SK-N-SH (cell line): ENCODE results near the gene TMEM131. TPM values are rescaled to one million over a fixed set of nuclear protein-coding genes. Genes with fewer than 3 reads are reported as not detected.

Source experiments
- CTCF ChIA-PET: fragments of 300-600, 350-600 bp; formaldehyde crosslinking; extraction: SDS; loops from one replicate; lab custom pipeline; 2021; lab: Yijun Ruan, JAX
- POLR2A ChIA-PET: fragments of 350-600 bp; sonication (Branson Sonifier 250); formaldehyde crosslinking; extraction: SDS; loops from one replicate; lab custom pipeline; 2020; ENCODE audit warnings: antibody characterized with exemption, inconsistent platforms; lab: Yijun Ruan, JAX
- DNase-seq: peaks from one replicate; pipeline ENCODE4 v3.0.0; 2012
- H2AFZ ChIP-seq: fragments of 200-600 bp; sonication (generic); 2 replicates; pipeline ENCODE4 v1.8.1; 2016; ENCODE audit warnings: antibody characterized with exemption, mild to moderate bottlenecking, low read depth
- H3F3A ChIP-seq: fragments of 200-600 bp; sonication (generic); replicated peaks from 2 replicates; pipeline ENCODE3; 2016; ENCODE audit warnings: antibody characterized with exemption, mild to moderate bottlenecking; ENCODE audit not compliant: insufficient read depth
- H3K27ac ChIP-seq, 2 experiments: fragments of 200-500 bp in 1 of 2; fragments of 200-600 bp in 1 of 2; sonication (Bioruptor generic) in 1 of 2; sonication (generic), shearing (Covaris generic) in 1 of 2; 2 replicates each; pipeline versions ENCODE4 v1.5.1 to v1.6.1; 2014 to 2016; ENCODE audit warnings: low read depth in 2 of 2, inconsistent platforms in 1 of 2, low read length in 1 of 2, mild to moderate bottlenecking in 1 of 2, mixed read lengths in 1 of 2
- H3K27me3 ChIP-seq: fragments of 200-600 bp; sonication (generic), shearing (Covaris generic); 2 replicates; pipeline ENCODE4 v1.6.1; 2016; ENCODE audit warnings: mixed run types; ENCODE audit not compliant: insufficient read depth
- H3K36me3 ChIP-seq, 2 experiments: fragments of 200-500 bp in 1 of 2; fragments of 200-600 bp in 1 of 2; sonication (Bioruptor generic) in 1 of 2; sonication (generic) in 1 of 2; replicated peaks in 1 of 2; 2 replicates each; pipeline versions ENCODE3 to v1.5.1; 2014 to 2016; ENCODE audit warnings: low read length in 1 of 2, mild to moderate bottlenecking in 1 of 2; ENCODE audit not compliant: insufficient read depth in 2 of 2, control insufficient read depth in 1 of 2
- H3K4me1 ChIP-seq, 2 experiments: fragments of 200-500 bp in 1 of 2; fragments of 200-600 bp in 1 of 2; sonication (Bioruptor generic) in 1 of 2; sonication (generic), shearing (Covaris generic) in 1 of 2; 2 replicates each; pipeline versions ENCODE4 v1.5.1 to v1.6.1; 2014 to 2016; ENCODE audit warnings: low read depth in 1 of 2, low read length in 1 of 2, mixed run types in 1 of 2; ENCODE audit not compliant: insufficient read depth in 2 of 2, control insufficient read depth in 1 of 2
- H3K4me2 ChIP-seq: fragments of 200-600 bp; sonication (generic), shearing (Covaris generic); 2 replicates; pipeline ENCODE4 v1.6.1; 2017; ENCODE audit warnings: mixed run types
- H3K4me3 ChIP-seq, 2 experiments: fragments of 200-500 bp in 1 of 2; fragments of 200-600 bp in 1 of 2; sonication (Bioruptor generic) in 1 of 2; sonication (generic), shearing (Covaris generic) in 1 of 2; 2 replicates each; pipeline versions ENCODE4 v1.5.1 to v1.8.1; 2014 to 2016; ENCODE audit warnings: low read depth in 2 of 2, inconsistent platforms in 1 of 2, low read length in 1 of 2, mild to moderate bottlenecking in 1 of 2, mixed read lengths in 1 of 2, moderate library complexity in 1 of 2
- H3K79me2 ChIP-seq: fragments of 200-600 bp; sonication (generic); 2 replicates; pipeline ENCODE4 v1.8.1; 2017; ENCODE audit warnings: mild to moderate bottlenecking; ENCODE audit not compliant: insufficient read depth
- H3K9ac ChIP-seq: fragments of 200-600 bp; sonication (generic); 2 replicates; pipeline ENCODE4 v1.6.1; 2017; ENCODE audit warnings: mixed run types
- H3K9me2 ChIP-seq: fragments of 200-600 bp; sonication (generic); 2 replicates; pipeline ENCODE4 v1.6.1; 2017; ENCODE audit warnings: mixed run types
- H3K9me3 ChIP-seq: fragments of 200-600 bp; sonication (generic); 2 replicates; pipeline ENCODE4 v1.6.1; 2017; ENCODE audit warnings: mixed run types, mild to moderate bottlenecking, moderate library complexity
- H4K20me1 ChIP-seq: fragments of 200-600 bp; sonication (generic); 2 replicates; pipeline ENCODE4 v1.6.1; 2017; ENCODE audit warnings: mild to moderate bottlenecking, mixed run types; ENCODE audit not compliant: insufficient read depth
- ELF1 ChIP-seq: IDR thresholded peaks from 2 replicates; pipeline ENCODE4 v1.4.0; 2012
- FOSL2 ChIP-seq: IDR thresholded peaks from 2 replicates; pipeline ENCODE4 v1.4.0; 2012; ENCODE audit warnings: low read depth, mild to moderate bottlenecking, moderate library complexity, borderline replicate concordance
- FOXJ3 ChIP-seq: sonication (generic); formaldehyde crosslinking; IDR thresholded peaks from 2 replicates; pipeline ENCODE4 v1.5.1; 2020; ENCODE audit warnings: mild to moderate bottlenecking, missing genetic modification reagents
- IRF3 ChIP-seq: fragments of 150-350 bp; IDR thresholded peaks from 2 replicates; pipeline ENCODE4 v1.6.1; 2016; ENCODE audit warnings: mild to moderate bottlenecking, low read depth, low read length
- MXI1 ChIP-seq: IDR thresholded peaks from 2 replicates; pipeline ENCODE4 v1.6.1; 2012; ENCODE audit warnings: mild to moderate bottlenecking, low read depth, low read length, improper control_type of control experiment
- NFIC ChIP-seq: IDR thresholded peaks from 2 replicates; pipeline ENCODE4 v1.4.0; 2012; ENCODE audit warnings: borderline replicate concordance
- PBX3 ChIP-seq: IDR thresholded peaks from 2 replicates; pipeline ENCODE4; 2012
- RXRA ChIP-seq: IDR thresholded peaks from 2 replicates; pipeline ENCODE4 v1.4.0; 2012; ENCODE audit warnings: low read depth, mild to moderate bottlenecking, borderline replicate concordance
- SMC3 ChIP-seq: IDR thresholded peaks from 2 replicates; pipeline ENCODE4 v1.6.1; 2012; ENCODE audit warnings: low read depth, low read length, improper control_type of control experiment
- TAF1 ChIP-seq: IDR thresholded peaks from 2 replicates; pipeline ENCODE4 v1.6.1; 2012; ENCODE audit warnings: low read depth, mild to moderate bottlenecking, low read length, moderate library complexity, borderline replicate concordance
- TCF12 ChIP-seq: IDR thresholded peaks from 2 replicates; pipeline ENCODE4 v1.4.0; 2012
- USF1 ChIP-seq: IDR thresholded peaks from 2 replicates; pipeline ENCODE4 v1.4.0; 2012; ENCODE audit warnings: low read depth, borderline replicate concordance
- WGBS: methylation state at CpG from one replicate; pipeline ENCODE4 v1.1.6; 2017; ENCODE audit warnings: low lambda C conversion rate; 5-methylcytosine and 5-hydroxymethylcytosine counted together
- polyA plus RNA-seq, 3 experiments: library from polyadenylated mRNA; depleted of rRNA; stranded (reverse); fragments of >200 nt; gene quantifications; 2 replicates each; pipeline ENCODE4 v1.2.3, GENCODE V29; 2012

The TMEM131 gene
- polyA plus RNA-seq, 1 of the 3 experiments (the other 2 are of a cell fraction) = 9.1 TPM

DNA sequence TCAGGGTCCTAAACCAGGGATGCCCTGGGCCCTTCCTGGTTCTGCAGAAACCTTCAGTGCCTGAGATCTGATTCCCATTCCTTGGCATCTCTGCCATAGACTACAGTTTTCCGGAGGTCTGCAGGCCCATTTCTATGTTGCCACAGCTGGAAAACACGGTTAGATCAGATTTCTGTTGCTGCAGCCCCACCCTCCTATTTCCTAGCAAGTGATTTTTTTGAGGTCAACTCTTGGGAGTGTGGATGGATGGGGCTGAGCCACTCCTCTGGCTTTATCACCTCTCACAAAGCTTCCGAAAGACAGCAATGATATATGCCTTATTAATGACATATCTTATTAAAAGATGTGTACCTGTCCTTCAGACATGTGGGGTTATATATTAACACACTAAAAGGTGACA lies 226.0 kb downstream of the TMEM131 start:
- Histone ChIP-seq H3F3A (no peaks in the 10 kb centered on the region), H3K9me2 (no peaks in the 10 kb centered on the region), H3K4me2 (no peak overlapping the region), H2AFZ (no peak overlapping the region), H3K27ac (no peak overlapping the region), H3K9ac (no peak overlapping the region), H4K20me1 (no peaks in the 10 kb centered on the region), H3K36me3 (peaks cover 5 to 56% of the 10 kb centered on the region in 2 experiments), H3K4me3 (no peak overlapping the region), H3K9me3 (no peaks in the 10 kb centered on the region), H3K4me1 (no peaks in the 10 kb centered on the region; a peak in 1 of 4 replicates), H3K79me2 (no peaks in the 10 kb centered on the region)
- ChIA-PET CTCF (interaction anchor here (1.6 kb wide), 1 partner anchor 615 kb away, joined by 3 read pairs; no protein-coding TSS in a partner anchor), POLR2A (no interaction called here)
- DNase-seq = no peak
- WGBS = 89% methylated on average over 2 of the region's 3 CpGs
- no peak for TF ChIP-seq TCF12
- TF ChIP-seq PBX3 = no peak
- TF ChIP-seq USF1 = no peak
- TF ChIP-seq FOSL2 = no peak
- TF ChIP-seq, all 33 proteins: peak for 0
- no peaks in the 10 kb centered on the region for H3K27me3 ChIP-seq

DNA sequence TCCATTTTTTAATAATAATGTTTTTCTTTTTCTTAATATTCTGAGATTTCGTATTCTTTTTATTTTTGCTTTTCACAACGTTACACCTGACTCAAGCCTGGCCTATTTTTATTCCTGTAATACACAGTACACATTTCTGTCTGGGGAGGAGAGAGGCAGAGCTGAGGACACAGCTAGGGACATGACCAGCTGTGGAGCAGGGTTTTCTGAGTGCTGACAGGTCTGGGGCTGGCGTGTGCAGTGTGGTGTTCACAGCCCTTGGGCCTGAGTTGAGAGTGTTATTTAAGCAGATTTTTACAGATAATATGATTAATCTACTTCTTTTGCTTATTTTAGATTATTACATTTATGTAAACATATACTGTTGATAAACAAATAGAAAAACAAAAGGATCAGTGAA lies 226.4 kb downstream of the TMEM131 start:
- peaks cover 5 to 58% of the 10 kb centered on the region in 2 experiments for H3K36me3 ChIP-seq
- H3K27me3 ChIP-seq = no peaks in the 10 kb centered on the region
- no peaks in the 10 kb centered on the region for H3K79me2 ChIP-seq
- no peaks in the 10 kb centered on the region for H3K9me3 ChIP-seq
- H3F3A ChIP-seq = no peaks in the 10 kb centered on the region
- no peak overlapping the region for H3K9ac ChIP-seq
- H3K27ac ChIP-seq = no peak overlapping the region
- H4K20me1 ChIP-seq = no peaks in the 10 kb centered on the region
- no peak for TF ChIP-seq SMC3
- no peak for TF ChIP-seq FOXJ3 (CRISPR knock-in tag)
- 92% methylated on average over 3 of the region's 3 CpGs for WGBS
- CTCF ChIA-PET = interaction anchor here (1.6 kb wide), 1 partner anchor 615 kb away, joined by 3 read pairs; no protein-coding TSS in a partner anchor
- H3K4me2 ChIP-seq = no peak overlapping the region
- POLR2A ChIA-PET = no interaction called here
- no peak overlapping the region for H3K4me3 ChIP-seq
- H3K9me2 ChIP-seq = no peaks in the 10 kb centered on the region
- H3K4me1 ChIP-seq = no peaks in the 10 kb centered on the region; a peak in 1 of 4 replicates
- no peak for DNase-seq
- no peak overlapping the region for H2AFZ ChIP-seq

DNA sequence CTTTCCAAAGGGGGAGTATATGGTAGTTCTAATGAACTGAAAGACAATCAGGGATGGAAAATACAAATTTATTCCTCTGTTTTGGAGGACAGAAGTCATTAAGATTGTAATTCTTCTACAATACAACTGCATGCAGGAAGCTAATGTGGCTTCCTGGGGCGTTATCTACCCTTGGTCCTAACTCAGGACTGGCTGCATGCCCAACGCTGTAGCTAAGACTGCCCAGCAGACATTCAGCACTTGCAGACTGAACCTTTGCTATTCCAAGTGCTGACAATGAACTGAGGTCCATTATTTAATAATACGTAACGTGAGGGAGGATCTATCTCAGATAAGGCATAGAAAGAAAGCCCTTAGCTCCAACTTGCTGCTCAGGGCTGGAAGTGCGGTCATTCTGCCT lies 229.2 kb downstream of the TMEM131 start:
- Histone ChIP-seq H3K79me2 (no peaks in the 10 kb centered on the region), H3K4me1 (no peaks in the 10 kb centered on the region; a peak in 1 of 4 replicates), H3F3A (no peaks in the 10 kb centered on the region), H3K9me2 (no peaks in the 10 kb centered on the region), H3K27ac (no peak overlapping the region), H2AFZ (no peak overlapping the region), H3K9ac (no peak overlapping the region), H3K4me2 (no peak overlapping the region), H3K27me3 (no peaks in the 10 kb centered on the region), H3K4me3 (no peak overlapping the region), H3K36me3 (peaks cover 0 to 59% of the 10 kb centered on the region in 2 experiments), H3K9me3 (no peaks in the 10 kb centered on the region), H4K20me1 (no peaks in the 10 kb centered on the region)
- ChIA-PET POLR2A (no interaction called here), CTCF (interaction anchor here (0.8 to 1.4 kb wide), 5 partner anchors 8 to 618 kb away, joined by 3 to 4 read pairs (median 3); no protein-coding TSS in a partner anchor)
- TF ChIP-seq PBX3 (no peak), NFIC (no peak), ELF1 (no peak), RXRA (no peak), TAF1 (no peak), IRF3 (no peak), MXI1 (no peak)
- TF ChIP-seq, all 33 proteins: peak for 0
- 100% methylated on average over 5 of the region's 5 CpGs for WGBS
- DNase-seq = no peak
